Measurements from ENCODE around the gene MYO1D. TPM values are rescaled to one million over a fixed set of nuclear protein-coding genes. Genes with fewer than 3 reads are reported as not detected.

The MYO1D gene
- total and polyA plus RNA-seq, 2 experiments from 2014 or later = 34.3 to 43.7 TPM

- H3K36me3 ChIP-seq = no peaks in the 10 kb centered on the region
- H3K9me3 ChIP-seq (ENCODE audit: low read depth) = no peaks in the 10 kb centered on the region
- no peak overlapping the region for H3K4me3 ChIP-seq
- no peak overlapping the region for H3K27ac ChIP-seq
- peaks cover 27% of the 10 kb centered on the region for H3K4me1 ChIP-seq (ENCODE audit: low read depth)
- DNase-seq (ENCODE audit: low read depth in 1 of 2, low spot score in 1 of 2) = no peak
- no peaks in the 10 kb centered on the region for H3K27me3 ChIP-seq
- peak; percentile 7 for TF ChIP-seq CTCF (IDR thresholded peaks at IDR 0.05; ENCODE audit: low read depth, low read length)
Measured at GRCh38 chr17:32497431-32498205, 379.3 kb downstream of the MYO1D start.

GRCh38 chr17:32496395-32497073 lies 380.4 kb downstream of the MYO1D start:
- peak; percentile 31 to 57 for DNase-seq (ENCODE audit: low read depth in 1 of 2, low spot score in 1 of 2)
- Histone ChIP-seq H3K27ac (peak overlapping the region; percentile 81), H3K36me3 (no peaks in the 10 kb centered on the region), H3K4me3 (no peak overlapping the region), H3K9me3 (ENCODE audit: low read depth) (no peaks in the 10 kb centered on the region), H3K27me3 (no peaks in the 10 kb centered on the region), H3K4me1 (ENCODE audit: low read depth) (peaks cover 27% of the 10 kb centered on the region)
- TF ChIP-seq CTCF (IDR thresholded peaks at IDR 0.05; ENCODE audit: low read depth, low read length) = no peak

GRCh38 chr17:32495359-32496231 lies 381.3 kb downstream of the MYO1D start:
- no peak for TF ChIP-seq CTCF (IDR thresholded peaks at IDR 0.05; ENCODE audit: low read depth, low read length)
- Histone ChIP-seq H3K4me3 (no peak overlapping the region), H3K4me1 (ENCODE audit: low read depth) (peaks cover 27% of the 10 kb centered on the region), H3K27me3 (no peaks in the 10 kb centered on the region), H3K36me3 (no peaks in the 10 kb centered on the region), H3K27ac (peak overlapping the region; percentile 81), H3K9me3 (ENCODE audit: low read depth) (no peaks in the 10 kb centered on the region)
- peak; percentile 37 to 62 for DNase-seq (ENCODE audit: low read depth in 1 of 2, low spot score in 1 of 2)

GRCh38 chr17:32494621-32495358 lies 382.1 kb downstream of the MYO1D start:
- peaks cover 27% of the 10 kb centered on the region for H3K4me1 ChIP-seq (ENCODE audit: low read depth)
- no peak for TF ChIP-seq CTCF (IDR thresholded peaks at IDR 0.05; ENCODE audit: low read depth, low read length)

More at GRCh38 chr17:32494621-32495358, 382.1 kb downstream of the MYO1D start:
- no peak for DNase-seq (ENCODE audit: low read depth in 1 of 2, low spot score in 1 of 2)
- Histone ChIP-seq H3K27ac (peak overlapping the region; percentile 81), H3K27me3 (no peaks in the 10 kb centered on the region), H3K9me3 (ENCODE audit: low read depth) (no peaks in the 10 kb centered on the region), H3K4me3 (no peak overlapping the region), H3K36me3 (no peaks in the 10 kb centered on the region)
